GM19395 (cell line): ENCODE data around the gene ANKRD28.
"Not testable (repeated sequence)": the region's sequence is repeated elsewhere in the genome, so short reads cannot be mapped to it uniquely, and the experiment has no call there.

Experiments
- ATAC-seq: cut with Tn5 transposase; IDR thresholded peaks from one replicate; pipeline ENCODE4 v1.9.1; 2021; ENCODE audit warnings: mild to moderate bottlenecking, moderate library complexity; ENCODE audit not compliant: unreplicated experiment

Gene ANKRD28

GRCh38 chr3:15638891-15639262 is 158.9 kb downstream of the ANKRD28 start:
- no peak for ATAC-seq

GRCh38 chr3:15638193-15638890 is 159.4 kb downstream of the ANKRD28 start:
- ATAC-seq: no peak

- no peak for ATAC-seq
Observed at GRCh38 chr3:15637131-15637951, 160.4 kb downstream of the ANKRD28 start.

- no peak for ATAC-seq
Observed at GRCh38 chr3:15636028-15636709, 161.6 kb downstream of the ANKRD28 start.

GRCh38 chr3:15635121-15635661 is 162.6 kb downstream of the ANKRD28 start:
- no peak for ATAC-seq

- ATAC-seq: no peak
Observed at GRCh38 chr3:15634671-15635070, 163.1 kb downstream of the ANKRD28 start.

DNA sequence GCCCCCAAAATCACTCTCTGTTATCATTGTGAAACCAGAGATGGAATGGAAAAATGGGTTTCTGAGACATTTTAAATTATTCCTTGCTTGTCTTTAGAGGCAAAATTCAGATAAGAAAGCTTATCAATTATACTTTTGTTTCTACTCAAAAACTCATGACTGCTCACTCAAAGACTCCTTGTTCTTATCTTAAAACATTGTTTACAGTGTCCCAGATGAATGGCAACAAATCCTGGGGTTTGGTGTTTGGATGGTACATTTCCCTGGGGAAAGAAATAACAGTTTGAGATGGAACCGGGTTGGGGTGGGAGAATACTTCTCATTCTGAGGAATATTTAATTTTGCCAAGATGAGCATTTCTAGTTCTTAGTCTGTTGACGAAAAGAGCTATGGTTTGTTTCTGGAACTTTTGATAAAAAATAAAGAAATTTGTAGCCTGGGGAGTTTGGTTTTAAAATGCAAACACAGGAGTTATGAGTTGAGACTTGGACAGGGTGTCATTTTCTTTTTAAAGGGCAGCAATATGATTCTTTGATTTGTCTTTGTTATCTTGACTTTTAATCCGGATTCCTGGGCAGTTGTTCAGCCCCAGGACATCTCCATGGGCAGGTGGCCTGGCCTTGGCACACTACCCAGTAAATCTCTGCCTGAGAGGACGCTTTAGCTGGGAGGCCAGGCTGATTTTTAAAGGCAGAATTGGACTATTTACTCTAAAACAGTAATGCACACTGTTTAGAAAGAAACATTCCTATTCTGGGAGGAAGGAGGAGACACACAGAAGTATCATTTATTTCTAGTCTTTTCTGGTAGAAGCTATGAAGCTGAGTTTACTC is 163.8 kb downstream of the ANKRD28 start:
- ATAC-seq: no peak

GRCh38 chr3:15633159-15633558 is 164.6 kb downstream of the ANKRD28 start:
- ATAC-seq: no peak

GRCh38 chr3:15632212-15632580 is 165.6 kb downstream of the ANKRD28 start:
- ATAC-seq: no peak

GRCh38 chr3:15631426-15632211 is 166.2 kb downstream of the ANKRD28 start:
- no peak for ATAC-seq

DNA sequence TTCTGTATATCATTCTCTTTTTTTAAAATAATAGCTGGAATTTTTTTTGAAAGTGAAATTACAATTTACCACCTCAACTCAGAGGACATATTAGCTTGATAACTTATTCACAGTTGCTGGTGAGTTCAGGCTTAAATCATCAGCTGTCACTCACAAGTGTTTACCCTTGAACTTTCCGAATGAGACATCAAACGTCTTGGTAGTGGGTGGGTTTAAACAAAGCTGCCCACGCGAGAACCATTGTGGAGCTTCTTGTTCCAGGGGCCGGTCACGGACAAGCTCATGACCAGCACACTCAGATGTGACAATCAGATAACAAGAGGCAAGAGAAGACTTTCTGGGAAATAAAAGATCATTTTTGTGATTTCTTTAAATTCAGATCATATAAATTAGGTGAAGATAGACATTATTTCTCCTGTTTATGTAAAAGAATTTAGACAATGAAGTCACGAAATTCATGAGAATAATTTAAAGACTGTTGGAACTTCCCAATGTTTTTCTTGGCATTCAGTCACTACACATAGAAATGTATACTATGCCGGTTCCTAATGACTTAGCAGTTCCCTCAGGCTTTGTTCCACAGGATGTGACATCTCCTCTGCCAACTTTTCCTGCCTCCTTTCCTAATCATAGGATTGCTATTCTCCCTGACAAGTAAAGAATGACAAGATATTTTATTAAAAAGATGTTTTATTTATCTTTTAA is 167.0 kb downstream of the ANKRD28 start:
- peak; percentile 54 for ATAC-seq

- peak; percentile 98 for ATAC-seq
Observed at GRCh38 chr3:15629860-15630597, 167.8 kb downstream of the ANKRD28 start.

DNA sequence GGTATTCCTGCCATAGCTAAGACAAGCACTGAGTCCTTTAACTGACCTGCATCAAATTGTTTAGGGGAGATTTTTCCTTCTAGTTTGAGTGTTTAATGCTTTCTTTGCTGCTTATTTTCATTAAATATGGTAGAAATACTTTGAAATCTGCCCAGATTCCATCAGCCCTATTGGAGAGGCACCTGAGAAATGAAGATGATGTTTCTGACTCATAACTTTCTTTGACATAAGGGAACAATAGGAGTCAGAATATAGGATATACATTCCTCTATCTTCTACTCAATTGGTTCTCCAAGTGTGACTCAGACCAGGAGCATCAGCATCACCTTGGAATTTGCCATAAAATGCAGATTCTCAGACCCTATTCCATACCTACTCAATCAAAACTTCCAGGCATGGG is 168.8 kb downstream of the ANKRD28 start:
- ATAC-seq: no peak

DNA sequence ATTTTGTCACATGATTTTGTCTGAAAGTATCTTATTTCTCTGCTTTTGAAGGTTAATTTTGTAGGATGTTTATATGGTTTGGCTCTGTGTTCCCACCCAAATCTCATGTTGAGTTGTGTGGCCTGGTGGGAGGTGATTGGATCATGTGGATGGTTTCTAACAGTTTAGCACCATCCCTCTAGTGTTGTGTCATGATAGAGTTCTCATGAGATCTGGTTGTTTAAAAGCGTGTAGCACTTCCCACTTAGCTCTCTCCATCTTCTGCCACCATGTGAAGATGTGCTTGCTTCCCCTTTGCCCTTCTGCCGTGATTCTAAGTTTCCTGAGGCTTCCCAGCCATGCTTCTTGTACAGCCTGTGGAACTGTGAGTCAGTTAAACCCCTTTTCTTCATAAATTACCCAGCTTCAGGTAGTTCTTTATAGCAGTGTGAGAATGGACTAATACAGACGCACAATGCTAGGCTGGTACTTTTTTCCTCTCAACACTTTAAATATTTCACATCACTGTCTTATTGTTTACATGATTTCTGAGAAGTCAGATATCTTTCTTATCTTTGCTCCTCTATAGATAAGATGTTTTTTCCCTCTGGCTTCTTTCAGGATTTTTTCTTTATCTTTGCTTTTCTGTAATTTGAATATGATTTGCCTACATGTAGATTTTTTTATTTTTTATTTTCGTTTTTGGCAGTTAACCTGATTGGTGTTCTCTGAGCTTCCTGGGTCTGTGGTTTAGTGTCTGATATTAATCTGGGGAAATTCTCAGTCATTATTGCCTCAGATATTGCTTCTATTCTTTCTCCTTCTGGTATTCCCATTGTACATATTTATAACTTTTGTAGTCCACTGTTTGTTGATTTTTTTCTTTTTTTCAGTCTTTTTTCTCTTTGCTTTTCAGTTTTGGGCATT is 174.0 kb downstream of the ANKRD28 start:
- no peak for ATAC-seq

DNA sequence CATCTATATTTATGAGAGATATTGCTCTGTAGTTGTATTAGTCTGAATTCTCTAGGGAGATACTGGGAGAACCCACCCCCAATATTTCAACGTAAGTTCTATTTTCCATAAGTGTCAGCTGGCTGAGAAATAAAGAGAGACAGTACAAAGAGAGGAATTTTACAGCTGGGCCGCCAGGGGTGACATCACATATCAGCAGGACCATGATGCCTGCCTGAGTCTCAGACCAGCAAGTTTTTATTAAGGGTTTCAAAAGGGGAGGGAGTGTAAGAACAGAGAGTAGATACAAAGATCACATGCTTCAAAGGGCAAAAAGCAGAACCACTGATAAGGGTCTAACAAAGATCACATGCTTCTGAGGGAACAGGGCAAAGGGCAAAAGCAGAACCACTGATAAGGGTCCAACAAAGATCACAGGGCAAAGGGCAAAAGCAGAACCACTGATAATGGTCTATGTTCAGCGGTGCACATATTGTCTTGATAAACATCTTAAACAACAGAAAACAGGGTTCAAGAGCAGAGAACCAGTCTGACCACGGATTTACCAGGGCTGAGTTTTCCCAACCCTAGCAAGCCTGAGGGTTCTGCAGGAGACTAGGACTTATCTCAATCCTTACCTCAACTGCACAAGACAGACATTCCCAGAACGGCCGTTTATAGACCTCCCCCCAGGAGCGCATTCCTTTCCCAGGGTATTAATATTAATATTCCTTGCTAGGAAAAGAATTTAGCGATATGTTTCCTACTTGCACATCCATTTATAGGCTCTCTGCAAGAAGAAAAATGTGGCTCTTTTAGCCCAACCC is 177.9 kb downstream of the ANKRD28 start:
- not testable (repeated sequence) for ATAC-seq
